SK-N-SH treated with all-trans-retinoic acid at 6 μM for 48 hours (cell line): Measurements from ENCODE around the gene SUCLG1.

Source experiments
- ARNTL ChIP-seq: fragments of 450-650 bp; formaldehyde crosslinking; IDR thresholded peaks from 2 replicates; pipeline ENCODE4 v1.5.0; 2020; ENCODE audit warnings: low read depth, mild to moderate bottlenecking, moderate library complexity, borderline replicate concordance
- BACH2 ChIP-seq: fragments of 250-450 bp; sonication (Bioruptor Pico); IDR thresholded peaks from 2 replicates; pipeline ENCODE4 v1.9.0; 2021; ENCODE audit warnings: mild to moderate bottlenecking, borderline replicate concordance
- CSDC2 ChIP-seq: fragments of 250-450 bp; sonication (Bioruptor Pico); IDR thresholded peaks from 2 replicates; pipeline ENCODE4 v1.5.0; 2020; ENCODE audit warnings: mild to moderate bottlenecking, moderate library complexity
- GLIS3 ChIP-seq: fragments of 250-450 bp; sonication (Bioruptor Pico); IDR thresholded peaks from 2 replicates; pipeline ENCODE4 v1.5.0; 2020; ENCODE audit warnings: mild to moderate bottlenecking, moderate library complexity
- RARB ChIP-seq: fragments of 250-450 bp; sonication (Bioruptor Pico); IDR thresholded peaks from 2 replicates; pipeline ENCODE4 v1.8.0; 2021; ENCODE audit warnings: mild to moderate bottlenecking, moderate library complexity
- ZNF565 ChIP-seq: fragments of 450-650 bp; formaldehyde crosslinking; conservative IDR thresholded peaks from 2 replicates; pipeline ENCODE4 v1.5.0; 2020; ENCODE audit warnings: low read depth, mild to moderate bottlenecking, moderate library complexity
- ZNF70 ChIP-seq: fragments of 450-650 bp; formaldehyde crosslinking; IDR thresholded peaks from 2 replicates; pipeline ENCODE4 v1.5.0; 2020; ENCODE audit warnings: mild to moderate bottlenecking, moderate library complexity
- ZNF8 ChIP-seq: fragments of 450-650 bp; formaldehyde crosslinking; IDR thresholded peaks from 2 replicates; pipeline ENCODE4 v1.5.0; 2020; ENCODE audit warnings: mild to moderate bottlenecking, moderate library complexity
- TF ChIP-seq, protein P1 (sequence below): fragments of 250-450 bp; sonication (Bioruptor Pico); IDR thresholded peaks from 2 replicates; pipeline ENCODE4 v1.5.1; 2020; ENCODE audit warnings: low read depth, mild to moderate bottlenecking, moderate library complexity
- TF ChIP-seq, protein P2 (sequence below): fragments of 250-450 bp; sonication (Bioruptor Pico); IDR thresholded peaks from 2 replicates; pipeline ENCODE4 v1.8.0; 2020; ENCODE audit warnings: mild to moderate bottlenecking, moderate library complexity, borderline replicate concordance
- TF ChIP-seq, protein P3 (sequence below): fragments of 250-450 bp; sonication (Bioruptor Pico); IDR thresholded peaks from 2 replicates; pipeline ENCODE4 v1.8.0; 2021; ENCODE audit warnings: low read depth, mild to moderate bottlenecking, moderate library complexity, borderline replicate concordance

- TF ChIP-seq, protein P1, sequence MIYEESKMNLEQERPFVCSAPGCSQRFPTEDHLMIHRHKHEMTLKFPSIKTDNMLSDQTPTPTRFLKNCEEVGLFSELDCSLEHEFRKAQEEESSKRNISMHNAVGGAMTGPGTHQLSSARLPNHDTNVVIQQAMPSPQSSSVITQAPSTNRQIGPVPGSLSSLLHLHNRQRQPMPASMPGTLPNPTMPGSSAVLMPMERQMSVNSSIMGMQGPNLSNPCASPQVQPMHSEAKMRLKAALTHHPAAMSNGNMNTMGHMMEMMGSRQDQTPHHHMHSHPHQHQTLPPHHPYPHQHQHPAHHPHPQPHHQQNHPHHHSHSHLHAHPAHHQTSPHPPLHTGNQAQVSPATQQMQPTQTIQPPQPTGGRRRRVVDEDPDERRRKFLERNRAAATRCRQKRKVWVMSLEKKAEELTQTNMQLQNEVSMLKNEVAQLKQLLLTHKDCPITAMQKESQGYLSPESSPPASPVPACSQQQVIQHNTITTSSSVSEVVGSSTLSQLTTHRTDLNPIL (CRISPR knock-in tag) = no peak
- TF ChIP-seq BACH2 (CRISPR knock-in tag) (no peak), CSDC2 (CRISPR knock-in tag) (no peak), ZNF8 (CRISPR knock-in tag) (no peak), RARB (CRISPR knock-in tag) (no peak), ARNTL (CRISPR knock-in tag) (no peak), ZNF70 (no peak), ZNF565 (CRISPR knock-in tag) (no peak), GLIS3 (no peak)
- TF ChIP-seq, protein P2, sequence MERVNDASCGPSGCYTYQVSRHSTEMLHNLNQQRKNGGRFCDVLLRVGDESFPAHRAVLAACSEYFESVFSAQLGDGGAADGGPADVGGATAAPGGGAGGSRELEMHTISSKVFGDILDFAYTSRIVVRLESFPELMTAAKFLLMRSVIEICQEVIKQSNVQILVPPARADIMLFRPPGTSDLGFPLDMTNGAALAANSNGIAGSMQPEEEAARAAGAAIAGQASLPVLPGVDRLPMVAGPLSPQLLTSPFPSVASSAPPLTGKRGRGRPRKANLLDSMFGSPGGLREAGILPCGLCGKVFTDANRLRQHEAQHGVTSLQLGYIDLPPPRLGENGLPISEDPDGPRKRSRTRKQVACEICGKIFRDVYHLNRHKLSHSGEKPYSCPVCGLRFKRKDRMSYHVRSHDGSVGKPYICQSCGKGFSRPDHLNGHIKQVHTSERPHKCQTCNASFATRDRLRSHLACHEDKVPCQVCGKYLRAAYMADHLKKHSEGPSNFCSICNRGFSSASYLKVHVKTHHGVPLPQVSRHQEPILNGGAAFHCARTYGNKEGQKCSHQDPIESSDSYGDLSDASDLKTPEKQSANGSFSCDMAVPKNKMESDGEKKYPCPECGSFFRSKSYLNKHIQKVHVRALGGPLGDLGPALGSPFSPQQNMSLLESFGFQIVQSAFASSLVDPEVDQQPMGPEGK (CRISPR knock-in tag) = no peak
- TF ChIP-seq, protein P3, sequence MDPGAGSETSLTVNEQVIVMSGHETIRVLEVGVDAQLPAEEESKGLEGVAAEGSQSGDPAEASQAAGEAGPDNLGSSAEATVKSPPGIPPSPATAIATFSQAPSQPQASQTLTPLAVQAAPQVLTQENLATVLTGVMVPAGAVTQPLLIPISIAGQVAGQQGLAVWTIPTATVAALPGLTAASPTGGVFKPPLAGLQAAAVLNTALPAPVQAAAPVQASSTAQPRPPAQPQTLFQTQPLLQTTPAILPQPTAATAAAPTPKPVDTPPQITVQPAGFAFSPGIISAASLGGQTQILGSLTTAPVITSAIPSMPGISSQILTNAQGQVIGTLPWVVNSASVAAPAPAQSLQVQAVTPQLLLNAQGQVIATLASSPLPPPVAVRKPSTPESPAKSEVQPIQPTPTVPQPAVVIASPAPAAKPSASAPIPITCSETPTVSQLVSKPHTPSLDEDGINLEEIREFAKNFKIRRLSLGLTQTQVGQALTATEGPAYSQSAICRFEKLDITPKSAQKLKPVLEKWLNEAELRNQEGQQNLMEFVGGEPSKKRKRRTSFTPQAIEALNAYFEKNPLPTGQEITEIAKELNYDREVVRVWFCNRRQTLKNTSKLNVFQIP = no peak
Observed at GRCh38 chr2:84495539-84496146, 36.6 kb upstream of the SUCLG1 start.
